ENCODE measurements around the gene KY. TPM values are rescaled to one million over a fixed set of nuclear protein-coding genes. Genes with fewer than 3 reads are reported as not detected.

Gene KY
- total RNA-seq, 2 experiments from 2014 or later: not detected

- Histone ChIP-seq H4K20me1 (ENCODE audit: insufficient read depth, low read length) (no peaks in the 10 kb centered on the region), H3K9me2 (ENCODE audit: insufficient read depth, low read length) (no peaks in the 10 kb centered on the region), H3K27ac (ENCODE audit: low read depth, low read length, poor library complexity, severe bottlenecking) (no peak overlapping the region), H2AFZ (ENCODE audit: low read length) (no peak overlapping the region), H3K36me3 (ENCODE audit: insufficient read depth, low read length) (no peaks in the 10 kb centered on the region), H3K4me2 (ENCODE audit: low read length) (no peak overlapping the region), H3K79me2 (ENCODE audit: insufficient read depth, low read depth, low read length) (no peaks in the 10 kb centered on the region), H3K4me3 (ENCODE audit: low read depth, low read length, poor library complexity, severe bottlenecking) (no peak overlapping the region), H3K9me3 (ENCODE audit: low read length) (no peaks in the 10 kb centered on the region), H3K4me1 (ENCODE audit: insufficient read depth, low read length, poor library complexity, severe bottlenecking) (no peaks in the 10 kb centered on the region)
- POLR2A ChIA-PET: interaction anchor here (0.6 kb wide), 1 partner anchor 619 kb away, joined by 3 read pairs; no protein-coding TSS in a partner anchor
- TF ChIP-seq EZH2phosphoT487 (IDR thresholded peaks at IDR 0.05; ENCODE audit: borderline replicate concordance, low read depth, low read length) (no peak), CTCF (conservative IDR thresholded peaks at IDR 0.05; ENCODE audit: low read length) (peak; percentile 73)
- DNase-seq (ENCODE audit: low spot score): peak; percentile 23
- CTCF ChIA-PET (ENCODE audit: unreplicated experiment): no interaction called here
- no TSS peak for BruUV-seq (replicated peaks)
- intact Hi-C loops (cut with micrococcal nuclease; ENCODE audit: unreplicated experiment): loop anchor here (2.0 kb wide), 1 partner anchor 77 kb away; no protein-coding TSS in a partner anchor
Observed at GRCh38 chr3:134677196-134677986, 26.6 kb upstream of the KY start.

- Histone ChIP-seq H3K4me1 (ENCODE audit: insufficient read depth, low read length, poor library complexity, severe bottlenecking) (no peaks in the 10 kb centered on the region), H3K4me2 (ENCODE audit: low read length) (no peak overlapping the region), H2AFZ (ENCODE audit: low read length) (no peak overlapping the region), H3K79me2 (ENCODE audit: insufficient read depth, low read depth, low read length) (no peaks in the 10 kb centered on the region), H3K4me3 (ENCODE audit: low read depth, low read length, poor library complexity, severe bottlenecking) (no peak overlapping the region), H4K20me1 (ENCODE audit: insufficient read depth, low read length) (no peaks in the 10 kb centered on the region), H3K9me2 (ENCODE audit: insufficient read depth, low read length) (no peaks in the 10 kb centered on the region), H3K36me3 (ENCODE audit: insufficient read depth, low read length) (no peaks in the 10 kb centered on the region), H3K27ac (ENCODE audit: low read depth, low read length, poor library complexity, severe bottlenecking) (no peak overlapping the region), H3K9me3 (ENCODE audit: low read length) (no peaks in the 10 kb centered on the region)
- BruUV-seq (replicated peaks): no TSS peak
- intact Hi-C loops (cut with micrococcal nuclease; ENCODE audit: unreplicated experiment): loop anchor here (2.0 kb wide), 1 partner anchor 75 kb away; no protein-coding TSS in a partner anchor
- POLR2A ChIA-PET: no interaction called here
- TF ChIP-seq EZH2phosphoT487 (IDR thresholded peaks at IDR 0.05; ENCODE audit: borderline replicate concordance, low read depth, low read length): no peak
- CTCF ChIA-PET (ENCODE audit: unreplicated experiment): no interaction called here
- DNase-seq (ENCODE audit: low spot score): no peak
Observed at GRCh38 chr3:134675726-134676256, 25.0 kb upstream of the KY start.

- CTCF ChIA-PET (ENCODE audit: unreplicated experiment): no interaction called here
- intact Hi-C loops (cut with micrococcal nuclease; ENCODE audit: unreplicated experiment): no loop called here
Observed at GRCh38 chr3:134672571-134672970, 21.7 kb upstream of the KY start.

More at GRCh38 chr3:134672571-134672970, 21.7 kb upstream of the KY start:
- Histone ChIP-seq H3K27ac (ENCODE audit: low read depth, low read length, poor library complexity, severe bottlenecking) (no peak overlapping the region), H4K20me1 (ENCODE audit: insufficient read depth, low read length) (no peaks in the 10 kb centered on the region), H3K9me3 (ENCODE audit: low read length) (no peaks in the 10 kb centered on the region), H3K9me2 (ENCODE audit: insufficient read depth, low read length) (no peaks in the 10 kb centered on the region), H3K4me3 (ENCODE audit: low read depth, low read length, poor library complexity, severe bottlenecking) (no peak overlapping the region), H2AFZ (ENCODE audit: low read length) (no peak overlapping the region), H3K4me1 (ENCODE audit: insufficient read depth, low read length, poor library complexity, severe bottlenecking) (no peaks in the 10 kb centered on the region), H3K4me2 (ENCODE audit: low read length) (no peak overlapping the region), H3K79me2 (ENCODE audit: insufficient read depth, low read depth, low read length) (no peaks in the 10 kb centered on the region), H3K36me3 (ENCODE audit: insufficient read depth, low read length) (no peaks in the 10 kb centered on the region)
- no TSS peak for BruUV-seq (replicated peaks)
- TF ChIP-seq CTCF (conservative IDR thresholded peaks at IDR 0.05; ENCODE audit: low read length) (no peak), EZH2phosphoT487 (IDR thresholded peaks at IDR 0.05; ENCODE audit: borderline replicate concordance, low read depth, low read length) (no peak)
- POLR2A ChIA-PET: no interaction called here
- no peak for DNase-seq (ENCODE audit: low spot score)

Measured in OCI-LY7 (cell line).